NCI-H524 treated with DMSO at 0.1 percent for 48 hours (cell line): ENCODE data around the gene CPN1.

Experiments used
- DNase-seq: peaks from one replicate; lab custom pipeline; 2025; lab: John Stamatoyannopoulos, UW

CPN1 gene

GRCh38 chr10:99995713-99996112 is 86.0 kb downstream of the CPN1 start:
- no peak for DNase-seq

GRCh38 chr10:99995269-99995668 is 86.4 kb downstream of the CPN1 start:
- DNase-seq = no peak

- no peak for DNase-seq
These were observed 86.9 kb downstream of the CPN1 start for GRCh38 chr10:99994801-99995200.

GRCh38 chr10:99993701-99994689 is 87.7 kb downstream of the CPN1 start:
- DNase-seq = no peak
